K562 (cell line): ENCODE measurements around the gene HMGCL. TPM values are rescaled to one million over a fixed set of nuclear protein-coding genes. Genes with fewer than 3 reads are reported as not detected.

Experiments used
- BRD4 ChIP-seq: fragments of 200-600 bp; sonication (generic); IDR thresholded peaks from 2 replicates; pipeline ENCODE4 v1.6.1; 2017; ENCODE audit warnings: inconsistent platforms
- CBFA2T3 ChIP-seq: fragments of 450-650 bp; IDR thresholded peaks from 2 replicates; pipeline ENCODE4 v1.6.1; 2017
- HCFC1 ChIP-seq: IDR thresholded peaks from 2 replicates; pipeline ENCODE4 v1.6.1; 2012; ENCODE audit warnings: low read depth, low read length, improper control_type of control experiment
- ID3 ChIP-seq, 2 experiments: fragments of 250-450 bp in 1 of 2; fragments of 450-650 bp in 1 of 2; sonication (Bioruptor Pico) in 1 of 2; IDR thresholded peaks; 2 replicates each; pipeline versions ENCODE4 v1.6.1 to v1.8.0; 2016 to 2021; ENCODE audit warnings: mild to moderate bottlenecking in 2 of 2, moderate library complexity in 2 of 2, missing compliant biosample characterization in 1 of 2, missing genetic modification characterization in 1 of 2
- NKRF ChIP-seq: fragments of 450-650 bp; IDR thresholded peaks from 2 replicates; pipeline ENCODE4 v1.6.1; 2016; ENCODE audit warnings: borderline replicate concordance
- PATZ1 ChIP-seq: fragments of 250-450 bp; sonication (Bioruptor Pico); IDR thresholded peaks from 2 replicates; pipeline ENCODE4 v1.5.0; 2020; ENCODE audit warnings: mild to moderate bottlenecking, borderline replicate concordance
- PKNOX1 ChIP-seq: fragments of 450-650 bp; IDR thresholded peaks from 2 replicates; pipeline ENCODE4 v1.6.1; 2016
- RFX5 ChIP-seq: IDR thresholded peaks from 2 replicates; pipeline ENCODE4 v1.6.1; 2011; ENCODE audit warnings: low read depth, mild to moderate bottlenecking, improper control_type of control experiment, low read length
- SAP30 ChIP-seq: fragments of 200-600 bp; sonication (generic); IDR thresholded peaks from 2 replicates; pipeline ENCODE4 v1.6.1; 2012; ENCODE audit warnings: borderline replicate concordance, low read depth, mild to moderate bottlenecking, moderate library complexity, low read length, control low read depth, inconsistent platforms; ENCODE audit not compliant: insufficient read depth, poor library complexity, severe bottlenecking
- SFPQ ChIP-seq: fragments of 200-400 bp; formaldehyde crosslinking; IDR thresholded peaks from 2 replicates; pipeline ENCODE4 v1.6.1; 2017; ENCODE audit warnings: mild to moderate bottlenecking, low read depth, low read length, moderate library complexity
- THRAP3 ChIP-seq: fragments of 450-650 bp; IDR thresholded peaks from 2 replicates; pipeline ENCODE4 v1.6.1; 2016; ENCODE audit warnings: mild to moderate bottlenecking, inconsistent platforms, borderline replicate concordance
- VEZF1 ChIP-seq: fragments of 200-800 bp; sonication (Bioruptor generic); IDR thresholded peaks from 2 replicates; pipeline ENCODE4 v1.6.1; 2017; ENCODE audit warnings: missing genetic modification characterization, missing compliant biosample characterization
- ZNF280B ChIP-seq: fragments of 250-450 bp; sonication (Bioruptor Pico); IDR thresholded peaks from 2 replicates; pipeline ENCODE4 v1.5.1; 2021; ENCODE audit warnings: mild to moderate bottlenecking
- ZNF77 ChIP-seq: fragments of 250-450 bp; sonication (Bioruptor Pico); IDR thresholded peaks from 2 replicates; pipeline ENCODE4 v1.5.0; 2020
- polyA plus RNA-seq, 8 experiments: library from polyadenylated mRNA; depleted of rRNA in 4 of 8; stranded (reverse) in 5 of 8; unstranded in 3 of 8; fragments of >200 nt; fragmentation: Nextera tagmentation in 2 of 8; fragmentation: Illumina TruSeq in 1 of 8; extraction: Ambion mirVana in 2 of 8; extraction: Trizol in 1 of 8; gene quantifications; 2 replicates each; pipeline versions ENCODE4 v1.2.1 to v1.2.3, GENCODE V29; 2011 to 2014; ENCODE audit warnings: inconsistent platforms in 1 of 8, missing spikeins in 1 of 8
- total RNA-seq, 7 experiments: library from RNA; depleted of rRNA in 6 of 7; stranded (reverse); fragments of >200 nt in 6 of 7; fragmentation: Illumina TruSeq in 2 of 7; extraction: Trizol in 2 of 7; gene quantifications; 2 replicates each; pipeline versions ENCODE4 v1.2.1 to v1.2.3, GENCODE V29; 2011 to 2021; ENCODE audit warnings: low replicate concordance in 1 of 7

Gene HMGCL
- total and polyA plus RNA-seq, 9 of the 15 experiments (the other 6 are each of a cell fraction or from before 2014, with no cell fraction given) = 18.0 to 82.2 (median 24.2) TPM

GRCh38 chr1:23777979-23778814, 47.0 kb downstream of the HMGCL start, which contains the start of gene PITHD1 (continued):
- TF ChIP-seq PATZ1 (CRISPR knock-in tag) = no peak
- 0 out of 2 replicates have a peak, but pooled peaks have one; percentile 59 for TF ChIP-seq RFX5
- no peak for TF ChIP-seq ID3 (CRISPR knock-in tag; IDR thresholded peaks at IDR 0.05)
- peak; percentile 79; the same call in 1 of the 2 replicates for TF ChIP-seq ID3 (tag; IDR thresholded peaks at IDR 0.05)
- TF ChIP-seq ZNF77 = no peak
- no peak for TF ChIP-seq THRAP3
- TF ChIP-seq HCFC1 = peak; percentile 64
- no peak for TF ChIP-seq BRD4
- TF ChIP-seq PKNOX1 = peak; percentile 65; the same call in 1 of the 2 replicates
- no peak for TF ChIP-seq SFPQ
- TF ChIP-seq ZNF280B (CRISPR knock-in tag) = no peak
- TF ChIP-seq SAP30 = no peak
- TF ChIP-seq CBFA2T3 = peak; percentile 98
- TF ChIP-seq VEZF1 = peak; percentile 100
- peak; percentile 97; the same call in 1 of the 2 replicates for TF ChIP-seq NKRF
